ENCODE results near the gene CTBP2. TPM values are rescaled to one million over a fixed set of nuclear protein-coding genes. Genes with fewer than 3 reads are reported as not detected.

Gene CTBP2
- total RNA-seq, 6 experiments from 2014 or later, result 3.2 to 8.2 (median 5.4) TPM

DNA sequence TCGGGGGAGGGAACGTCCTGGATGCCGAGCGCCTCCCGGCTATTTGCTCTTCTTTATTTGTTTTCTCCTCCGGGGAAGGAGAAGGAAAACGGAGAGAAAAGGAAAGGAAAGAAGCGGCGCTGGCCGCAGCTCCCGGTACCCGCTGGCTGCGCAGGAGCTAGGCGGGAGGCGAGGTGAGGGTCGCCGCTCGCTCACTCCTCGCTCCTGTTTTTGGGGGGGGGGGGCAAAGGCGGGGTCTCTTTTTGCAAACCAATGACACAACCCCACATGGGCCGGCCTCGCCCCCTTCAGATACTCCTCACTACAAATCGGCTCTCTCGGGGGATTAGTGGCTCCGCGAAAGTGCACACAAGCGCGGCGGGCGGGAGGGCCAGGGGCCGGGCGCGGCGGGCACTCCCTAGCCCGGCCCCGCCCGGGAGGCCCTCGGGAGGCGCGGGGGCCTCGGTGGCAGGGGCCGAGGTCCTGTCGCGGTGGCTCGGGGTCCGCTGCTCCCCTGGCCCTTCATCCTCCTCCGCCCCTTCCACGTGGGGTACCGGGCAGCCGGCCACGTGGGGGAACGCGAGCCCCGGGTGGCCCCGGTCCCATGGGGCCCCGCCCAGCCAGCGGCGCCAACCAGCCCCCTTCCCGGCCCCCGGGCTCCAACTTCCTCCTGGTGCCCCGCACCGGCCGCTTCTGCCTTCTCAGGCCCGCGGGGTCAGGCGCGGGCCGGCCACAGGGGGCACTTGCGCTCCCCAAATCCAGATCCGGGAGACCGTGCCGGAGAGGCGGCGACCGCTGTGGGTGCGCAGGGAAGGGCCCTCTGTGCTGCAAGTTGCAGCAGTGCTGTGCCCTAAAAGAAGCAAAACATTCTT lies 718 bp upstream of the CTBP2 start:
- 2% methylated on average over 25 of the region's 76 CpGs for WGBS (ENCODE audit: insufficient coverage, low coverage, low lambda C conversion rate, missing lambda C conversion rate)
- intact Hi-C loops (cut with DNase I), result no loop called here
- peaks cover 0 to 19% of the 10 kb centered on the region in 2 donors for H3K27me3 ChIP-seq
- TF ChIP-seq POLR2A (IDR thresholded peaks at IDR 0.05), result no peak
- TF ChIP-seq, protein P1, sequence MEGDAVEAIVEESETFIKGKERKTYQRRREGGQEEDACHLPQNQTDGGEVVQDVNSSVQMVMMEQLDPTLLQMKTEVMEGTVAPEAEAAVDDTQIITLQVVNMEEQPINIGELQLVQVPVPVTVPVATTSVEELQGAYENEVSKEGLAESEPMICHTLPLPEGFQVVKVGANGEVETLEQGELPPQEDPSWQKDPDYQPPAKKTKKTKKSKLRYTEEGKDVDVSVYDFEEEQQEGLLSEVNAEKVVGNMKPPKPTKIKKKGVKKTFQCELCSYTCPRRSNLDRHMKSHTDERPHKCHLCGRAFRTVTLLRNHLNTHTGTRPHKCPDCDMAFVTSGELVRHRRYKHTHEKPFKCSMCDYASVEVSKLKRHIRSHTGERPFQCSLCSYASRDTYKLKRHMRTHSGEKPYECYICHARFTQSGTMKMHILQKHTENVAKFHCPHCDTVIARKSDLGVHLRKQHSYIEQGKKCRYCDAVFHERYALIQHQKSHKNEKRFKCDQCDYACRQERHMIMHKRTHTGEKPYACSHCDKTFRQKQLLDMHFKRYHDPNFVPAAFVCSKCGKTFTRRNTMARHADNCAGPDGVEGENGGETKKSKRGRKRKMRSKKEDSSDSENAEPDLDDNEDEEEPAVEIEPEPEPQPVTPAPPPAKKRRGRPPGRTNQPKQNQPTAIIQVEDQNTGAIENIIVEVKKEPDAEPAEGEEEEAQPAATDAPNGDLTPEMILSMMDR (IDR thresholded peaks at IDR 0.05), result peak; percentile 17 to 29 (median 23)
- peak; percentile 54 to 70 (median 62) for ATAC-seq
- no peaks in the 10 kb centered on the region for H3K36me3 ChIP-seq
- H3K9me3 ChIP-seq, result no peaks in the 10 kb centered on the region
- H3K4me3 ChIP-seq, result peak overlapping the region; percentile 32 to 53 (median 43)
- peak overlapping the region; percentile 56 to 79 (median 62) for H3K27ac ChIP-seq
- H3K4me1 ChIP-seq, result peaks cover 0 to 21% (median 0%) of the 10 kb centered on the region in 4 donors
- DNase-seq, result peak; percentile 64 to 79 (median 67)

- TF ChIP-seq, protein P1 (IDR thresholded peaks at IDR 0.05), result no peak
- no peak for TF ChIP-seq POLR2A (IDR thresholded peaks at IDR 0.05)
- H3K27ac ChIP-seq, result peak overlapping the region; percentile 69 to 93 (median 91)
- H3K4me1 ChIP-seq, result peaks cover 0 to 21% (median 0%) of the 10 kb centered on the region in 4 donors
- DNase-seq (peak in 1 of 3 donors; percentile 46), ATAC-seq (no peak)
- peaks cover 0 to 32% of the 10 kb centered on the region in 2 donors for H3K27me3 ChIP-seq
- H3K36me3 ChIP-seq, result no peaks in the 10 kb centered on the region
- WGBS (ENCODE audit: insufficient coverage, low coverage, low lambda C conversion rate, missing lambda C conversion rate), result 2% methylated on average over 29 of the region's 66 CpGs
- intact Hi-C loops (cut with DNase I), result no loop called here
- peak overlapping the region; percentile 46 to 59 (median 48) for H3K4me3 ChIP-seq
- no peaks in the 10 kb centered on the region for H3K9me3 ChIP-seq
These were observed 854 bp downstream of the CTBP2 start for GRCh38 chr10:125159486-125159931.

DNA sequence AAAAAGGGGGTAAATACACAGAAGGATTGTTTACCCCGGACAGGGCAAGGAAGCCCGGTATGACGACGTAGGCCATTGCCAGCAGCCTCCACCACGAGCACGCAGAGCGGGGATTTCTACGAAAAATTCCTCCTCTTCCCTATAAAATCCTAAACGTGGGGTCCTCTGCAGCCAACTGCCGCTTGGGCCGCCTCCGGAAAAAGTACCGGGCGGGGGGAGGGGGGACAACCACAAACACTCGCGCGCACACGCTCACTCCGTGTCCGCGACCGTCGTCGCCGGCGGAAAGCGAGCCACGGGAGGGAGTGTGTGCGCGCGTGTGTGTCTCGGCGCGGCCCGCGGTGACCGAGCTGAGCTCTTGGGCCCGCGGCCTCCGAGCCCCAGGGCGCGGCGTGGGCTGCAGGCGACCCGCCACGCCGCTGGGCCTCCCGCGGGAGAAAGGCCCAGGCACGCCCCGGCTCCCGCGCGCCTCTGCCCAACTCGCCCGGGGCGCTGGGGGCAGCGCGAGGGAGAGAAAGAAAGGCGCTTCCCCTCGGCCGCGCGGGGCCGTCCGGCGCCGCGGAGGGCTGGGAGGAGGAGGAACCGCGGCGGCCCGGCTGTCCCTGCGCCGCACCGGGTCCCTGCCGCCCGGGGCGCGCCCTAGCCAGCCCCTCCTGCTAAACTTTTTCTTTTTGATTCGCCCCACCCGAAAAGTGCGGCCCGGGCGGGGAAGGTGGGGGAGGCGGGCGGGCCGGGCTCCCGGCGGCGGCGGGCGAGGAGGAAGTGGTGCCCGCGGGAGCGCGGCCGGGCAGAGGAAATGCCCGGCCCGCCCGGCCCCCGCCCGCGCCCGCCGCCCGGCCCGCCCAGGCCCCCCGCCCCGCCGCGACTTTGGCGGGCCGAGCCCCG lies 1.5 kb downstream of the CTBP2 start:
- peak overlapping the region; percentile 46 to 59 (median 48) for H3K4me3 ChIP-seq
- no peaks in the 10 kb centered on the region for H3K9me3 ChIP-seq
- TF ChIP-seq, protein P1 (IDR thresholded peaks at IDR 0.05), result no peak
- peak; percentile 53 for TF ChIP-seq POLR2A (IDR thresholded peaks at IDR 0.05)
- intact Hi-C loops (cut with DNase I), result no loop called here
- WGBS (ENCODE audit: insufficient coverage, low coverage, low lambda C conversion rate, missing lambda C conversion rate), result 4% methylated on average over 8 of the region's 115 CpGs
- DNase-seq, result peak; percentile 60 to 70 (median 61)
- H3K4me1 ChIP-seq, result peaks cover 0 to 21% (median 0%) of the 10 kb centered on the region in 4 donors
- peak overlapping the region; percentile 69 to 93 (median 91) for H3K27ac ChIP-seq
- ATAC-seq, result peak; percentile 39 to 55 (median 46)
- peaks cover 0 to 35% of the 10 kb centered on the region in 2 donors for H3K27me3 ChIP-seq
- H3K36me3 ChIP-seq, result no peaks in the 10 kb centered on the region

DNA sequence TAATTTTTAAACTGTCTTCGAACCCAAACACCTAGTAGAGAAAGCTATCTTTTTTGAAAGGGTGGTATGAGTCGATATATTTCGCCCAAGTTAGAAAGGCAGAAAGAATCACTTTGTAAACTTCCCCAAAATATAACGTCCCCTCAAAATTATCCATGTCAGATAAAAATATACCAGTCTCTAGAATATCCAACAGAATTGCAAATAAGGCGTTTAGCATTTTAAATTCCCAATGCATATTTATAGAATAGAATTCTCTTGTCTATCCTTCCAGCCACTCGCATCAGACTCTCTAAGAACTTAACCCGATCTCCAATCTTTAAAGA lies 2.1 kb downstream of the CTBP2 start:
- Histone ChIP-seq H3K9me3 (no peaks in the 10 kb centered on the region), H3K4me3 (peak overlapping the region; percentile 44 to 59 (median 48)), H3K27ac (peak overlapping the region; percentile 62 to 93 (median 91)), H3K4me1 (peaks cover 0 to 21% (median 0%) of the 10 kb centered on the region in 4 donors), H3K27me3 (peaks cover 0 to 35% of the 10 kb centered on the region in 2 donors), H3K36me3 (no peaks in the 10 kb centered on the region)
- intact Hi-C loops (cut with DNase I), result no loop called here
- no peak for TF ChIP-seq POLR2A (IDR thresholded peaks at IDR 0.05)
- TF ChIP-seq, protein P1 (IDR thresholded peaks at IDR 0.05), result no peak
- no peak for DNase-seq
- no peak for ATAC-seq
- WGBS (ENCODE audit: insufficient coverage, low coverage, low lambda C conversion rate, missing lambda C conversion rate), result 6% methylated on average over 7 of the region's 7 CpGs

Measured in right lobe of liver (tissue), 6 donors.